Effector memory CD8-positive, alpha-beta T cell (primary cell): ENCODE data around the gene ZNF831.

ENCODE experiments used
- ATAC-seq: fragments of 150-1000 bp; cut with Tn5 transposase; replicated peaks from 2 replicates; pipeline ENCODE4 v1.10.0; 2021; ENCODE audit warnings: mild to moderate bottlenecking, moderate library complexity
- DNase-seq, 3 experiments: peaks; one replicate each; pipeline ENCODE4 v3.0.0; 2021
- H3K27ac Mint-ChIP-seq, 2 donors: one replicate each; pipeline ENCODE4 v1.8.0; 2022; ENCODE audit warnings: mild to moderate bottlenecking in 2 of 2, mixed read lengths in 2 of 2, moderate library complexity in 2 of 2
- H3K27me3 Mint-ChIP-seq, 2 donors: one replicate each; pipeline ENCODE4 v1.8.0; 2022; ENCODE audit warnings: mixed read lengths in 2 of 2
- H3K36me3 Mint-ChIP-seq: one replicate; pipeline ENCODE4 v1.8.0; 2022; ENCODE audit warnings: mild to moderate bottlenecking, moderate library complexity, mixed read lengths; ENCODE audit not compliant: insufficient read depth
- H3K4me1 Mint-ChIP-seq, 2 donors: one replicate each; pipeline ENCODE4 v1.8.0; 2022; ENCODE audit warnings: low read depth in 2 of 2, mixed read lengths in 2 of 2
- H3K4me3 Mint-ChIP-seq, 2 donors: one replicate each; pipeline ENCODE4 v1.8.0; 2022; ENCODE audit warnings: mild to moderate bottlenecking in 2 of 2, mixed read lengths in 2 of 2, moderate library complexity in 2 of 2
- H3K9me3 Mint-ChIP-seq, 2 donors: one replicate each; pipeline ENCODE4 v1.8.0; 2022; ENCODE audit warnings: mixed read lengths in 2 of 2

Gene ZNF831

DNA sequence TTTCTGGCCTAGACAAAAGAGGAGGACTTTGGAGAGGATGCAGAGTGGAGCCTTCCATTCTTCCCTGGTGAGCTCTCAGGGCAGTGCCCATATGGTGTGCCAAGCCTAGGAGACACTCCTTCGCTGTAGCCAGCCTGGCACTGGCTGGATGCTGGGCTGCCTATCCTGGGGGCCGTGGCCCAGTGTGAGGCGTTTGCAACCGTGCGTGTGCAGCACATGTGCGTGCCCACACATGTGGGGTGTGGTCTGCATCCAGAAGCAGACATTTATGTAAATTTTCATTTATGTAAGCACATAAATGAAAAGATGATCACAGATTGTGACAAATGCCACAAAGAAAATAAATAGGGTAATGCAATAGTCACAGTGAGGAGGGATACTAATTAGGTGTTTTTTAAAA, 35.8 kb upstream of the ZNF831 start:
- peak overlapping the region; percentile 22 to 72 for H3K27ac Mint-ChIP-seq
- H3K27me3 Mint-ChIP-seq, result no peaks in the 10 kb centered on the region
- H3K36me3 Mint-ChIP-seq, result peaks cover 6% of the 10 kb centered on the region
- H3K4me1 Mint-ChIP-seq, result peaks cover 25 to 30% of the 10 kb centered on the region in 2 donors
- no peaks in the 10 kb centered on the region for H3K9me3 Mint-ChIP-seq
- no peak for DNase-seq
- H3K4me3 Mint-ChIP-seq, result no peak overlapping the region
- ATAC-seq, result no peak

DNA sequence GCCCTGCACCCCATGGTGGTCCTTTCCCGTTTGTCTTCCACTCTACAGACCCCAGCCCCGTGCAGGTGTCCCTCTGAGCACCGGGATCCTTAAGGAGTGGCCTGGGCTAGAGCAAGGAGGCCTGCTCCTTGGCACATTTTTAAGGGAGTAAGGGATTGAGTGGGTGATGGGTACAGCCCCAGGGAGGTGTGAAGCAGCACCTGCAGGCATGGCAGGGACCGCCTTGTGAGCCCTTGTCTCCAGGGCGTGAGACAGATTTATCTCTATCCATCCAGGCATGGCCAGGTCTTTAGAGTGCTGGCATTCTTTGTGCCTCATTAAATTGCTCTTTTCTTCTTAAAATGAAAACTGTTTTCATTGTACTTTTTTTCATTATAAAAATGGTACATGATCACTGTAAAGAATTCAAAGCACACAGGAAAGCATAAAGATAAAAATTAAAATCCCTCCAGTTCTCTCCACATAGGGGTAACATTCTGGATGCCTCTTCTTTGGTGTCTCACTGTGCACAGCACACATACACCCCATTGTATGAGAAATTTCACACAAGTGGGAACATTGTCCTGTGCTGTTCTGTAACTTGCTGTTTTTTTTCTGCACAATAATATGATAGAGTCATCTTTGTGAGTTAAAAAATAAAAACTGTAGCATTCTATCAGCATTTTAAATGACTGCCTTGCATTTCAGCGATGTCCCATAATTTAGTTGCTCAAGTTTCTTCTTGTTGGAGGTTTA, 31.9 kb upstream of the ZNF831 start:
- Mint-ChIP-seq H3K27ac (peak overlapping the region in 1 of 2 donors; percentile 15), H3K27me3 (no peaks in the 10 kb centered on the region), H3K4me1 (peaks cover 12 to 16% of the 10 kb centered on the region in 2 donors), H3K9me3 (no peaks in the 10 kb centered on the region), H3K4me3 (no peak overlapping the region), H3K36me3 (peaks cover 7% of the 10 kb centered on the region)
- ATAC-seq (no peak), DNase-seq (no peak)

DNA sequence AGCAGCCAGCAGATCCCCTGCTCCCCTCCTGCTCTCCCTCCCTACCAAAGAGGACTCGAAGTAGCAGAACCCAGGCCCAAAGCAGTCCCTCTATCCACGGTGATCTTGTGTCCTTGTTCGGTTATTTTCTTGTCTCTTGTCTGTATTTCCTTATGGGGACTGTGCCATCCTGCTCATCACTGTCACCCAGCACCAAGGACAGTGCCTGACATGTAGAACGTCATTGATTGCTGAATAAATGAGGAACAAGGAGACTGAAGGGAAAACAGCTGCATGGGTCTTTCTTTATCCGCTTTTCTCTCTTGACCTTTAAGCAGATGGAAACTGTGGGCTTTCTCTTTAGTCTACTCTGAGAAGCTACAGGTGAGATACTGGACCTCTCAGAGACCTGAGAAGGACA, 29.4 kb upstream of the ZNF831 start:
- Mint-ChIP-seq H3K9me3 (no peaks in the 10 kb centered on the region), H3K4me1 (peaks cover 5 to 12% of the 10 kb centered on the region in 2 donors), H3K4me3 (no peak overlapping the region), H3K27ac (peak overlapping the region in 1 of 2 donors; percentile 32), H3K36me3 (peaks cover 7% of the 10 kb centered on the region), H3K27me3 (no peaks in the 10 kb centered on the region)
- ATAC-seq (no peak), DNase-seq (no peak)

DNA sequence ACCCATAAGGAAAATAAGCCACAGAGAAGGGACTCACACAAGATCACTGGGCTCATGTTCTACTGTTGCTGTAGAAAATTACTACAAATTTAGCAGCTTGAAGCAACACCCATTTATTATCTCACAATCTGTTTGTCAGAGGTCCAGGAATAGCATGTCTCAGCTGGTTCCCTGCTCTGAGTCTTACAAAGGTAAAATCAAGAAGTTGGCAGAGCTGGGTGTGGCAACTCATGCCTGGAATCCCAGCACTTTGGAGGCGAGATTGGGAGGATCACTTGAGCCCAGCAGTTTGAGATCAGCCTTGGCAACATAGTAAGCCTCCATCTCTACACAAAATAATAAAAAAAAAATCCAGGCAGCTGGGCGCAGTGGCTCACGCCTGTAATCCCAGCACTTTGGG, 28.5 kb upstream of the ZNF831 start:
- H3K27ac Mint-ChIP-seq, result no peak overlapping the region
- no peak overlapping the region for H3K4me3 Mint-ChIP-seq
- peaks cover 6 to 9% of the 10 kb centered on the region in 2 donors for H3K4me1 Mint-ChIP-seq
- no peak for DNase-seq
- ATAC-seq, result no peak
- peaks cover 7% of the 10 kb centered on the region for H3K36me3 Mint-ChIP-seq
- H3K9me3 Mint-ChIP-seq, result no peaks in the 10 kb centered on the region
- H3K27me3 Mint-ChIP-seq, result no peaks in the 10 kb centered on the region

DNA sequence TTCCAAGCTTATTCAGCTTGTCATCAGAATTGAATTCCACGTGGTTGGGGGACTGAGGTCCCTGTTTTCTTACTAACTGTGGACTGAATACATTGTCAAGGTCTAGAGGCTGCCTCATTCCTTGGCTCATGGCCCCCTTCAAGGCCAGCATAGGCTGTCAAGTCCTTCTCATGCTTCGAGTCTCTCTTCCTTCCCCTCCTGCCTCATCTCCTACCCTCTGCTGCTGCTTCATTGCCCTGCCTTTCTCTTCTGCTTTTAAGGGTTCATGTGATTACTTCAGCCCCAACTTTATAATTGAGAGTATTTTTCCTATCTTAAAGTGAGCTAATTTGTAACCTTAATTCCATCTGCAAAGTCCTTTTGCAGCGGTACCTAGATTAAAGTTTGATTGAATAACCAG, 27.6 kb upstream of the ZNF831 start:
- ATAC-seq, result no peak

DNA sequence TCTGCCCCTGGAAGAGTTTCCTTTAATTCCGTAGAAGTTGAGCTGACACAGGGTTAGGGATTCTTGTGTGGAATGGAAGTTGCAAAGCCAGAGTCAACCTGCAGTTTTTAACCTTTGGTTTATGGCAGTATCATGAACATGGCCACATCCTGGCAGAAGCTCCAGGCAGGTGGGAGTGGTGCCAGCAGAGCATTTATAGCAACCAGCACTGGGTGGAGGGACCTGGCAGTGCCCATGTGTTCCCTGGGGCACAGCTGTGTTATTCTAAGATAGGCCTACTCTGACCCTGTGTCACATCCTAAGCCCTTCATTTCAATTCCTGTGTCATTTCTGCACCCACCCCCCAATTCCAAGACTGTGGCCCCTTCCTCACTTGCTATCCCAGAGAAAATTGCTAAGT, 26.1 kb upstream of the ZNF831 start:
- ATAC-seq (no peak), DNase-seq (no peak)
- H3K4me3 Mint-ChIP-seq, result no peak overlapping the region
- peaks cover 9 to 12% of the 10 kb centered on the region in 2 donors for H3K4me1 Mint-ChIP-seq
- no peaks in the 10 kb centered on the region for H3K27me3 Mint-ChIP-seq
- H3K27ac Mint-ChIP-seq, result no peak overlapping the region
- H3K36me3 Mint-ChIP-seq, result peaks cover 7% of the 10 kb centered on the region
- H3K9me3 Mint-ChIP-seq, result no peaks in the 10 kb centered on the region

More for the DNA sequence above, 27.6 kb upstream of the ZNF831 start:
- Mint-ChIP-seq H3K27ac (peak overlapping the region in 1 of 2 donors; percentile 22), H3K9me3 (no peaks in the 10 kb centered on the region), H3K36me3 (peaks cover 7% of the 10 kb centered on the region), H3K4me3 (no peak overlapping the region), H3K27me3 (no peaks in the 10 kb centered on the region), H3K4me1 (peaks cover 9 to 12% of the 10 kb centered on the region in 2 donors)
- no peak for DNase-seq

DNA sequence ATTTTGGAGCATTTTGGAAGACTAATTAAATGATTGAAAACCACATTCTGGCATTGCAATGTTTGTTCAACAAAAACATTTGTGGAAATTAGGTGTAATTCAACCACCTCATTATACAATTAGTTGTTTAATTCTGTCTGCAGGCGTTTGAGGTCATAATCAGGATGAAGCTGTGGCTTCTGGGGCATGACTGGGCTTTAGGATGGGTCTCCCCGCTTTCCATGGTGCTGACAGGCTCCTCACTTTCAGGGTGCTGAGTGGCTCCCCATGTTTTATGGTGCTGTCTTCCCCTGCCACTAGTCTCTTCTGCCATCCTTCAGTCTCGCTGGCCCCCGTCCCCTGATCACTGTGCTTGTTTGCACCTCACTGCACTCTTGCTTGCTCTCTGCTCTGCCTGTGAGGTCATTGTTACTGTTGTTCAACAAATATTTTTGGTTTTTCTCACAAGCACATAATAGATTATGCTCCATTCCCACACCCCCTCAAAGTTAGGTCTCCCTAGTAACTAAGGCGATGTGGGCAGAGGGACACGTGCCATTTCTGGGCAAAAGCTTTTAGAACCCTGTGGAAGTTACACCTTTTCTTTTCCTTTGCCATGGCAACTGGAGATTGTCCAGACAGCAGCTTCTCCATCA, 25.4 kb upstream of the ZNF831 start:
- Mint-ChIP-seq H3K36me3 (peaks cover 10% of the 10 kb centered on the region), H3K4me3 (no peak overlapping the region), H3K27me3 (no peaks in the 10 kb centered on the region), H3K9me3 (no peaks in the 10 kb centered on the region), H3K27ac (no peak overlapping the region), H3K4me1 (peaks cover 9 to 12% of the 10 kb centered on the region in 2 donors)
- DNase-seq (no peak), ATAC-seq (no peak)

DNA sequence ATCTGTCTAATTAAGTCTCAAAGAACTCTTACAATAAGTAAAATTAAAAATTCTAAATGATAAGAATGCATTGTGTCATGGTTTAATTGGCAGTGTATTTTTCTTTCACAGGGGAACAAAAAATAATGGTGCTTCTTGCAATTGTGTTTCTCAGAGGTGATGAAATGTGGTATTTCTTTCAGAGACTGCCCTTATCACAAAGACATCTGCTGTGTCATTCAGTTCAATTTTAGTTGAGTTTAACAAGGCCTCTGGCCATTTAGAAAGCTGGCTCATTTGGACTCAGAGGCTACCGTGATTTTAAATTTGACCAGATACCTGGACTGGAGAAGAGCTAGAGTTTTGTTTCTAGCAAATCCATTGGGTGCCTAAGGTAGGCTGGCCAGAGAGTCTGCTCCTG, 23.6 kb upstream of the ZNF831 start:
- Mint-ChIP-seq H3K4me3 (no peak overlapping the region), H3K9me3 (no peaks in the 10 kb centered on the region), H3K27me3 (no peaks in the 10 kb centered on the region), H3K4me1 (peaks cover 20 to 24% of the 10 kb centered on the region in 2 donors), H3K27ac (peak overlapping the region in 1 of 2 donors; percentile 13), H3K36me3 (peaks cover 6% of the 10 kb centered on the region)
- DNase-seq (no peak), ATAC-seq (no peak)

DNA sequence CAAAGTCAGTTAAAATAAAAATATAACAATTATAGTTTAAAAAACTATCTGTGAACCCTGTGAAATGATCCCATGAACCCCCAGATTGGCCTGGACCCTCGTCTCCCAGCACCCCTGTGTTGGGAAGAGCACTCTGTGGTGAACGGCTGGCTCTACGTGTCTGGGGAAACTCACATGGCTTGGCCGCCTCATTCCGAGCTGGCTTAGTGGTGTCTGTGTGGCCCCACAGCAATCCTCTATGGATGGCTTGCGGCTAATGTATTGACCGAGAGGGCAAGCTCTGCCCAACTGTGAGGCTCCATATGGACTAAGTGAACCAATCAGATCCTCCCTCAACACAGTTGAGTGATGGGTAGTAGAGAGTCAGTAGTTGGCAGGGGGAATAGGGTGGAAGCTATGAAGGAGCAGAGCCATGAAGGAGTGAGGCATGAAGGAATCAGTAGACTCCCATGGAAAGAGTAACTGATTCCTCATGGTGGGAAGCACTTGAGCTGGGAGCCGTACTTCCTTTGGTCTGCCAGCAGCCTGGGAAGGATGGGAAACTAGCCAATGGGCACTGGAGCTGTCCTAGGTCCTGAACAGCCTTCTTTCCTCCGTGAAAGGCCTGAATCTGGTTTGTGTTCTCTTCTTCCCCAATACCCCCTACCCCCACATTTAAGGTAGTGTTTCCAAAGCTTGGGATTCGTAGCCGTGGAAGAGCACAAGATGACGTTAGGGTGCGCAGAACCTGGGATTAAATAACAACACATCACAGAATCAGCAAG, 21.6 kb upstream of the ZNF831 start:
- Mint-ChIP-seq H3K4me1 (peaks cover 35 to 42% of the 10 kb centered on the region in 2 donors), H3K9me3 (no peaks in the 10 kb centered on the region), H3K27ac (no peak overlapping the region), H3K4me3 (no peak overlapping the region), H3K27me3 (no peaks in the 10 kb centered on the region), H3K36me3 (peaks cover 12% of the 10 kb centered on the region)
- no peak for DNase-seq
- ATAC-seq, result no peak

DNA sequence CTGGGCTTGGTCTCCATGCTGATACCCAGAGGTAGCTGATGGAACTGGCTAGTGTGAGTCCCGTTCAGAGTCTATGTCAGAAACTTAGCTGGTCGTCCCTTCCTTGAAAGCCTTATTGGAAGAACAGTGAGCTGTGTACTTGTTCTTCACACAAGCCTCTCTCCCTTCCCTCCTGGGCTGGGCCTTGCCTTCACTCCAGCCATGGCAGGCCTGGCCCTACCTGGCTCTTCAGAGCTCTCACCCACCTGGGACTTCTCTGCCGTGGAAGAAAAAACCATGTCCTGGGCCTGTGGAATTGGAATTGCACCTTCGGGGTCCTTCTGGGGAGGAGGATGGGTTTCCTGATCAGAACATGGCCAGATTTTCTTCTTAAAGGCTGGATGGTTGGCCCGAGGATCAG, 20.3 kb upstream of the ZNF831 start:
- no peak for ATAC-seq
- H3K27ac Mint-ChIP-seq, result peak overlapping the region in 1 of 2 donors; percentile 99
- DNase-seq, result no peak
- H3K9me3 Mint-ChIP-seq, result no peaks in the 10 kb centered on the region
- H3K36me3 Mint-ChIP-seq, result peaks cover 16% of the 10 kb centered on the region
- H3K4me1 Mint-ChIP-seq, result peaks cover 43 to 54% of the 10 kb centered on the region in 2 donors
- no peak overlapping the region for H3K4me3 Mint-ChIP-seq
- H3K27me3 Mint-ChIP-seq, result no peaks in the 10 kb centered on the region

DNA sequence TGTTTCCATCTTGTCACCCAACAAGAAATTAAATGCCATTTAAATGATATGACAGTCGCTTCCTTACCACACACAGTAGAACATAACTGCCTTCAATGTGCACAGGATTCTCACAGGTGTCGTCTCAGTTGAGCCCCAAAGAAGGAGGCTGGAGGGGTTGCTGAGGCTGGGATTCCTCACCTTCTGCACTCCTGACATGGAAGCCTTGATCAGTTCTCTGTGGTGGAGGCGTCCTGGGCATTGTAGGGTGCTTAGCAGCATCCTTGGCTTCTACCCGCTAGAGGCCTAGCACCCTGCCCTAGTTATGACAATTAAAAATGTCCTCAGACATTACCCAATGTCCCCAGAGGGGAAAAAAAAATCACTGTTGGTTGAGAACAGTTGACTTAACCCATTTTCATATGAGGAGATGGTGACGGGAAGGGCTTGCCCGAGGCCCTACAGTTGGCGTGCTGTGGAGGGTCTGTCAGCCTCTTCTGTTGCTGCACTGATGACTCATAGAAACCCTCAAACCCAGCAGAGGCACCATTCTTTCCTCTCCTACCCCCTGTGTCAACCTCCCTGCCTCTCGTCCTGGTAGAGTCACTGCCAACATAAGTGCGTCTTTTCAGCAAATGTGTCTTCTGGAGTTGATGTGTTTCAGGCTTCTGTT, 19.3 kb upstream of the ZNF831 start:
- Mint-ChIP-seq H3K9me3 (no peaks in the 10 kb centered on the region), H3K36me3 (peaks cover 24% of the 10 kb centered on the region), H3K4me3 (peak overlapping the region; percentile 78 to 79), H3K27ac (peak overlapping the region; percentile 98 to 99), H3K27me3 (no peaks in the 10 kb centered on the region), H3K4me1 (peaks cover 50 to 61% of the 10 kb centered on the region in 2 donors)
- ATAC-seq (peak; percentile 69), DNase-seq (peak in 1 of 3 experiments; percentile 28)

DNA sequence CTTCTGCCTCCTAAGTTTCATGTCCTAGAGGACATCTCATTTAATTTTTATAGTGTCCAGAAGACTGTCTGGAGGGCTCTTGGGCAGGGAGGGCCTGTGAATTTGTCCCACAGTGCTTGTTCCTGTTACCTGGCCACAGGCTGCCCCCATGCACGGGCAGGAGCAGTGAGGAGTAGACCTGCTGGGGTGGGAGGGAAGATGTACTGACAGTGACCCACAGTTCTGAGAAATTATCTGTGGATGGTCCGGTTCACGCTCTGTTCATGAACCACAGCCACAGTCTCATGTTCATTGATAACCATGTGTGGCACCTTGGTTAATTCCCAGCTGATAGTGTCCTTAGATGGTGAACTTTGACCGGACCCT, 18.8 kb upstream of the ZNF831 start:
- Mint-ChIP-seq H3K4me1 (peaks cover 54 to 64% of the 10 kb centered on the region in 2 donors), H3K9me3 (no peaks in the 10 kb centered on the region), H3K36me3 (peaks cover 29% of the 10 kb centered on the region), H3K4me3 (peak overlapping the region; percentile 78 to 79), H3K27ac (peak overlapping the region; percentile 98 to 99), H3K27me3 (no peaks in the 10 kb centered on the region)
- DNase-seq (no peak), ATAC-seq (no peak)

DNA sequence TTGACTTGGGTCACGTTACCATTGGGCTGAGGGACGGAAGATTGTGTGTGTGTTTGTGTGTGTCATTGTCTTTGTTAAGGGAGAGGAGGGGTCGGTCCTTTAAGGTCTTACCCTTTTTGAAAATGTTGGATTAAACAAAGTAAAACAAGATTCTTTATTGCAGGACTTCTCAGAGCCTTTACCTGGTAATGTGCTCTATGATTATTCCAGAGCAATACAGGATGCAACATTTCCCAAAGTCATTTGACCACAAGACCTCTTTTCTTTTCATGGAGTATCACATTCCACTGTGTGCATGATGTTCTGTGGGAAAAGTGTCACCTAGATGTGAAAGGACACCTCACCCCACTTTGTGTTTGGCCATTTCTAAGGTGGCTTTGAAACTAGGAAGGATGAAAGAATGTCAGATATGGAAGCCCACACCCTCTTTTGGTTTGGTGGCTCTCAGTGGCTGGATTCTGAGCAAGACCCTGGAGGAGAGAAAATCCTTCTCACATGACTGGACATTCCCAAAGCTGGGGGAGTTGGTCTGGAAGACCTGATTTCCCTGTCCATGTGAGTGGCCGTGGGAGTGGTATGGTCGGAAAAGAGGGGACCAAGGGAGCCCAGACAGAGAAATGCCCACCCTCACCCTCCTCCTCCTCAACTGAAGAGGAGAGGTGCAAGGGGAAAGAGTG, 18.2 kb upstream of the ZNF831 start:
- peaks cover 34% of the 10 kb centered on the region for H3K36me3 Mint-ChIP-seq
- H3K4me1 Mint-ChIP-seq, result peaks cover 58 to 65% of the 10 kb centered on the region in 2 donors
- ATAC-seq, result no peak
- no peaks in the 10 kb centered on the region for H3K9me3 Mint-ChIP-seq
- H3K27me3 Mint-ChIP-seq, result no peaks in the 10 kb centered on the region
- no peak for DNase-seq
- peak overlapping the region; percentile 98 to 99 for H3K27ac Mint-ChIP-seq
- H3K4me3 Mint-ChIP-seq, result peak overlapping the region; percentile 78 to 79
